HEK293 (cell line): Measurements from ENCODE around the gene POU2F2.

ENCODE experiments used
- ATF2 ChIP-seq: fragments of 450-650 bp; formaldehyde crosslinking; IDR thresholded peaks from 2 replicates; pipeline ENCODE4 v1.5.1; 2016; ENCODE audit warnings: missing biosample characterization, missing genetic modification characterization, low read depth
- CTCF ChIP-seq: fragments of 450-650 bp; formaldehyde crosslinking; IDR thresholded peaks from 2 replicates; pipeline ENCODE4 v1.5.1; 2016; ENCODE audit warnings: missing biosample characterization, missing genetic modification characterization
- FEZF1 ChIP-seq: fragments of 450-650 bp; formaldehyde crosslinking; IDR thresholded peaks from 2 replicates; pipeline ENCODE4 v1.5.1; 2016; ENCODE audit warnings: missing biosample characterization, missing genetic modification characterization
- KLF10 ChIP-seq: fragments of 450-650 bp; IDR thresholded peaks from 2 replicates; pipeline ENCODE4 v1.5.1; 2018; ENCODE audit warnings: missing biosample characterization, mild to moderate bottlenecking, missing genetic modification characterization
- KLF17 ChIP-seq: fragments of 450-650 bp; formaldehyde crosslinking; IDR thresholded peaks from 2 replicates; pipeline ENCODE4 v1.5.1; 2016; ENCODE audit warnings: missing biosample characterization, missing genetic modification characterization
- PRDM10 ChIP-seq: fragments of 450-650 bp; formaldehyde crosslinking; IDR thresholded peaks from 2 replicates; pipeline ENCODE4 v1.5.1; 2016; ENCODE audit warnings: missing biosample characterization, missing genetic modification characterization
- PRDM4 ChIP-seq: fragments of 450-650 bp; formaldehyde crosslinking; IDR thresholded peaks from 2 replicates; pipeline ENCODE4 v1.5.1; 2017; ENCODE audit warnings: missing biosample characterization, missing genetic modification characterization
- RBAK ChIP-seq: fragments of 450-650 bp; formaldehyde crosslinking; IDR thresholded peaks from 2 replicates; pipeline ENCODE4 v1.5.1; 2016; ENCODE audit warnings: missing biosample characterization, missing genetic modification characterization
- REST ChIP-seq: fragments of 450-650 bp; formaldehyde crosslinking; IDR thresholded peaks from 2 replicates; pipeline ENCODE4 v1.5.1; 2016; ENCODE audit warnings: missing biosample characterization, missing genetic modification characterization
- ZNF16 ChIP-seq: fragments of 450-650 bp; formaldehyde crosslinking; IDR thresholded peaks from 2 replicates; pipeline ENCODE4 v1.5.1; 2016; ENCODE audit warnings: low read depth, missing biosample characterization, missing genetic modification characterization
- ZNF211 ChIP-seq: fragments of 450-650 bp; formaldehyde crosslinking; IDR thresholded peaks from 2 replicates; pipeline ENCODE4 v1.5.1; 2016; ENCODE audit warnings: low read depth, missing biosample characterization, missing genetic modification characterization
- ZNF335 ChIP-seq: fragments of 450-650 bp; formaldehyde crosslinking; conservative IDR thresholded peaks from 2 replicates; pipeline ENCODE4 v1.5.1; 2016; ENCODE audit warnings: missing biosample characterization, missing genetic modification characterization
- ZNF416 ChIP-seq: fragments of 450-650 bp; formaldehyde crosslinking; IDR thresholded peaks from 2 replicates; pipeline ENCODE4 v1.5.1; 2016; ENCODE audit warnings: missing biosample characterization, missing genetic modification characterization
- ZNF768 ChIP-seq: fragments of 450-650 bp; formaldehyde crosslinking; IDR thresholded peaks from 2 replicates; pipeline ENCODE4 v1.5.1; 2018; ENCODE audit warnings: missing biosample characterization, mild to moderate bottlenecking, missing genetic modification characterization

- TF ChIP-seq ZNF335 (no peak), ZNF211 (no peak), CTCF (tag by site-specific recombination) (no peak), ZNF16 (tag by site-specific recombination) (no peak), REST (tag by site-specific recombination) (no peak), PRDM4 (tag by site-specific recombination) (no peak), KLF17 (no peak), ATF2 (tag by site-specific recombination) (no peak), PRDM10 (tag by site-specific recombination) (no peak; the same call in 1 of the 2 replicates), ZNF416 (no peak), RBAK (tag by site-specific recombination) (no peak), FEZF1 (no peak), KLF10 (tag by site-specific recombination) (no peak), ZNF768 (tag by site-specific recombination) (no peak)
These were observed 44.4 kb upstream of the POU2F2 start for GRCh38 chr19:42176649-42176989.
